ENCODE results near the gene MIER2. TPM values are rescaled to one million over a fixed set of nuclear protein-coding genes. Genes with fewer than 3 reads are reported as not detected.

MIER2 gene
- polyA plus RNA-seq, 1 donor from 2014 or later = 16.0 TPM

DNA sequence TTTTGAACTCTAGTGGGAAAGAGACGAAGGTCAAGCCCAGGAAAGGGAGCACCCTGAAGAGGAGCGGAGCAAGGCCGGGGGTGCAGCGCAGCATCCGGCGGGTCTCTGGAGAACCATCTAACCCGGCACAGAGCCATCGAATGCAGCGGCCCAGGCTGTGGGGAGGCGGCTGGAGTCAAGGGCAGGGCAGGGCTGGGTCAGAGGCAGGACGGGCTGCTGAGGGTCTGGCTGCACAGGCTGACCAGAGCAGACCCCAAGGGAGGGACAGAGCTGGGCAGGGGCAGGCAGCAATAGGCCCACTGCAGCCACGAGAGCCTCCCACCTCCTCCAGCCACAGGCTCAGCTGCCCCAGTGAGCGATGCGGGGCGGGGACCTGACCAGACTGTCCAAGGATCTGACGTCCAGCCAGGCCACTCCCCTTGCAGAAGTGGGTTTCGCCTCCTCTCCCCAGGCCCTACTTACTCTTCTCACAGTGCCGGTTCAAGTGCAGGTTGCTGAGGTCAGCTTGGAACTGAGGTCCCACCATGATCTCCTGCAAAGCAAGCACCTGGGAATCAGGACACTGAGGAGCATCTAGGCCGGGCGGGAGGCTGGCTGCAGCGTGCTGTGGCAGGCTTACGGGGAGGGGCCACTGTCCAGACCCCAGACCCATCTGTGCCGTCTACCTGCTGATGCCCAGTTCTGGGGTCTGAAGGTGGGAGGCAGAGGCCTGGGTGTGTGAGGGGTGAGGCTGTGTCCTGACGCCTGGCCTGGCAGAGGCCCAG lies 19.2 kb downstream of the MIER2 start:
- Histone ChIP-seq H3K79me2 (replicated peaks; ENCODE audit: insufficient read depth, low read length) (no peaks in the 10 kb centered on the region), H3F3A (ENCODE audit: insufficient read depth, low read length, poor library complexity, severe bottlenecking) (no peaks in the 10 kb centered on the region)

DNA sequence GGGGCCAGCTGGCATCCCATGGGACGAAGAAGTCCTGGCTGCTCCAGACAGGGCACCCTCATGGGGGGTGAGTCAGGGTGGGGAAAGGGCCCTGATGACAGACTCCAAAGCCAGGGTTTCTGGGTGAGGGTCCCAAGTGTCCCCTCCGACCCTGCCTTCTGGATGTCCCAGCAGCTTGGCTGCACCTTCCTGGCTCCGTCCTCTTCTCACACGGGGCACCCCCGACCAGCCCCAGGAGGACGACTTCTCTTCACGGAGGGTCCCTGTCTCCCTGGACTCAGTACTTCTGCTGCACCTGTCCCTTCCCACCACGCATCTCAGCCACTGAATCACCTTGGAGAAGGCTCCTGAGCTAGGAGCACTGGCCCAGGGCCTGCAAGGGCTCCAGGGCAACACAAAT lies 19.9 kb downstream of the MIER2 start:
- Histone ChIP-seq H3F3A (ENCODE audit: insufficient read depth, low read length, poor library complexity, severe bottlenecking) (no peaks in the 10 kb centered on the region), H4K20me1 (ENCODE audit: insufficient read depth) (no peaks in the 10 kb centered on the region), H3K9ac (ENCODE audit: low read length) (no peak overlapping the region), H3K36me3 (ENCODE audit: insufficient read depth, low read length) (peaks cover 29% of the 10 kb centered on the region), H2AFZ (ENCODE audit: low read depth, low read length) (no peak overlapping the region), H3K9me2 (ENCODE audit: insufficient read depth, low read length) (no peaks in the 10 kb centered on the region), H3K4me3 (ENCODE audit: low read length) (no peak overlapping the region), H3K4me2 (ENCODE audit: low read length) (no peak overlapping the region), H3K9me3 (ENCODE audit: low read length) (peaks cover 23% of the 10 kb centered on the region), H3K27ac (ENCODE audit: low read length) (no peak overlapping the region), H3K27me3 (ENCODE audit: insufficient read depth, low read depth, low read length) (no peaks in the 10 kb centered on the region), H3K79me2 (replicated peaks; ENCODE audit: insufficient read depth, low read length) (no peaks in the 10 kb centered on the region)
- TF ChIP-seq, protein P1, sequence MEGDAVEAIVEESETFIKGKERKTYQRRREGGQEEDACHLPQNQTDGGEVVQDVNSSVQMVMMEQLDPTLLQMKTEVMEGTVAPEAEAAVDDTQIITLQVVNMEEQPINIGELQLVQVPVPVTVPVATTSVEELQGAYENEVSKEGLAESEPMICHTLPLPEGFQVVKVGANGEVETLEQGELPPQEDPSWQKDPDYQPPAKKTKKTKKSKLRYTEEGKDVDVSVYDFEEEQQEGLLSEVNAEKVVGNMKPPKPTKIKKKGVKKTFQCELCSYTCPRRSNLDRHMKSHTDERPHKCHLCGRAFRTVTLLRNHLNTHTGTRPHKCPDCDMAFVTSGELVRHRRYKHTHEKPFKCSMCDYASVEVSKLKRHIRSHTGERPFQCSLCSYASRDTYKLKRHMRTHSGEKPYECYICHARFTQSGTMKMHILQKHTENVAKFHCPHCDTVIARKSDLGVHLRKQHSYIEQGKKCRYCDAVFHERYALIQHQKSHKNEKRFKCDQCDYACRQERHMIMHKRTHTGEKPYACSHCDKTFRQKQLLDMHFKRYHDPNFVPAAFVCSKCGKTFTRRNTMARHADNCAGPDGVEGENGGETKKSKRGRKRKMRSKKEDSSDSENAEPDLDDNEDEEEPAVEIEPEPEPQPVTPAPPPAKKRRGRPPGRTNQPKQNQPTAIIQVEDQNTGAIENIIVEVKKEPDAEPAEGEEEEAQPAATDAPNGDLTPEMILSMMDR (IDR thresholded peaks at IDR 0.05; ENCODE audit: poor library complexity, severe bottlenecking) = no peak
- TF ChIP-seq POLR2AphosphoS5 (IDR thresholded peaks at IDR 0.05) = no peak

More for the DNA sequence above, 19.2 kb downstream of the MIER2 start:
- H3K9ac ChIP-seq (ENCODE audit: low read length) = no peak overlapping the region
- peaks cover 29% of the 10 kb centered on the region for H3K36me3 ChIP-seq (ENCODE audit: insufficient read depth, low read length)
- H3K9me2 ChIP-seq (ENCODE audit: insufficient read depth, low read length) = no peaks in the 10 kb centered on the region
- TF ChIP-seq TAF1 (IDR thresholded peaks at IDR 0.05; ENCODE audit: low read depth) = no peak
- TF ChIP-seq, protein P2, sequence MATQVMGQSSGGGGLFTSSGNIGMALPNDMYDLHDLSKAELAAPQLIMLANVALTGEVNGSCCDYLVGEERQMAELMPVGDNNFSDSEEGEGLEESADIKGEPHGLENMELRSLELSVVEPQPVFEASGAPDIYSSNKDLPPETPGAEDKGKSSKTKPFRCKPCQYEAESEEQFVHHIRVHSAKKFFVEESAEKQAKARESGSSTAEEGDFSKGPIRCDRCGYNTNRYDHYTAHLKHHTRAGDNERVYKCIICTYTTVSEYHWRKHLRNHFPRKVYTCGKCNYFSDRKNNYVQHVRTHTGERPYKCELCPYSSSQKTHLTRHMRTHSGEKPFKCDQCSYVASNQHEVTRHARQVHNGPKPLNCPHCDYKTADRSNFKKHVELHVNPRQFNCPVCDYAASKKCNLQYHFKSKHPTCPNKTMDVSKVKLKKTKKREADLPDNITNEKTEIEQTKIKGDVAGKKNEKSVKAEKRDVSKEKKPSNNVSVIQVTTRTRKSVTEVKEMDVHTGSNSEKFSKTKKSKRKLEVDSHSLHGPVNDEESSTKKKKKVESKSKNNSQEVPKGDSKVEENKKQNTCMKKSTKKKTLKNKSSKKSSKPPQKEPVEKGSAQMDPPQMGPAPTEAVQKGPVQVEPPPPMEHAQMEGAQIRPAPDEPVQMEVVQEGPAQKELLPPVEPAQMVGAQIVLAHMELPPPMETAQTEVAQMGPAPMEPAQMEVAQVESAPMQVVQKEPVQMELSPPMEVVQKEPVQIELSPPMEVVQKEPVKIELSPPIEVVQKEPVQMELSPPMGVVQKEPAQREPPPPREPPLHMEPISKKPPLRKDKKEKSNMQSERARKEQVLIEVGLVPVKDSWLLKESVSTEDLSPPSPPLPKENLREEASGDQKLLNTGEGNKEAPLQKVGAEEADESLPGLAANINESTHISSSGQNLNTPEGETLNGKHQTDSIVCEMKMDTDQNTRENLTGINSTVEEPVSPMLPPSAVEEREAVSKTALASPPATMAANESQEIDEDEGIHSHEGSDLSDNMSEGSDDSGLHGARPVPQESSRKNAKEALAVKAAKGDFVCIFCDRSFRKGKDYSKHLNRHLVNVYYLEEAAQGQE (IDR thresholded peaks at IDR 0.05; ENCODE audit: borderline replicate concordance) = no peak
- no peak for TF ChIP-seq SMC3 (conservative IDR thresholded peaks at IDR 0.05; ENCODE audit: poor library complexity)
- TF ChIP-seq EP300 (conservative IDR thresholded peaks at IDR 0.05; ENCODE audit: poor library complexity, severe bottlenecking) = no peak
- no peak for TF ChIP-seq MXI1 (conservative IDR thresholded peaks at IDR 0.05; ENCODE audit: poor library complexity, severe bottlenecking)
- TF ChIP-seq RAD21 (conservative IDR thresholded peaks at IDR 0.05) = no peak
- TF ChIP-seq POLR2AphosphoS5 (IDR thresholded peaks at IDR 0.05) = no peak
- TF ChIP-seq EZH2 (IDR thresholded peaks at IDR 0.05; ENCODE audit: borderline replicate concordance, insufficient read depth, low read length, poor library complexity, severe bottlenecking) = no peak
- TF ChIP-seq, protein P1 (IDR thresholded peaks at IDR 0.05; ENCODE audit: poor library complexity, severe bottlenecking) = no peak
- H3K27me3 ChIP-seq (ENCODE audit: insufficient read depth, low read depth, low read length) = no peaks in the 10 kb centered on the region
- H3K4me3 ChIP-seq (ENCODE audit: low read length) = no peak overlapping the region
- no peaks in the 10 kb centered on the region for H4K20me1 ChIP-seq (ENCODE audit: insufficient read depth)
- no peak overlapping the region for H2AFZ ChIP-seq (ENCODE audit: low read depth, low read length)
- H3K27ac ChIP-seq (ENCODE audit: low read length) = no peak overlapping the region
- no peak overlapping the region for H3K4me2 ChIP-seq (ENCODE audit: low read length)
- H3K9me3 ChIP-seq (ENCODE audit: low read length) = peaks cover 27% of the 10 kb centered on the region

Data from neural cell (in vitro differentiated cells).